Hepatocyte (in vitro differentiated cells): Measurements from ENCODE around the gene GPM6B. TPM values are rescaled to one million over a fixed set of nuclear protein-coding genes. Genes with fewer than 3 reads are reported as not detected.

Experiments
- DNase-seq: peaks from one replicate; pipeline ENCODE4 v3.0.0-alpha.2; 2016; ENCODE audit warnings: low spot score
- H2AFZ ChIP-seq: fragments of 200-600 bp; sonication (generic); 2 replicates; pipeline ENCODE4 v1.6.0; 2016; ENCODE audit warnings: antibody characterized with exemption, mild to moderate bottlenecking
- H3K27ac ChIP-seq: fragments of 200-600 bp; sonication (generic); 2 replicates; pipeline ENCODE4 v1.5.1; 2016; ENCODE audit warnings: mild to moderate bottlenecking
- H3K27me3 ChIP-seq: fragments of 200-600 bp; sonication (generic); 2 replicates; pipeline ENCODE4 v1.6.1; 2016
- H3K36me3 ChIP-seq: fragments of 200-600 bp; sonication (generic); replicated peaks from 2 replicates; pipeline ENCODE4 v1.5.1; 2016; ENCODE audit warnings: low read depth; ENCODE audit not compliant: insufficient read depth
- H3K4me1 ChIP-seq: fragments of 200-600 bp; sonication (generic); 2 replicates; pipeline ENCODE4 v1.5.1; 2016; ENCODE audit warnings: mild to moderate bottlenecking, moderate library complexity; ENCODE audit not compliant: insufficient read depth
- H3K4me2 ChIP-seq: fragments of 200-600 bp; sonication (generic); 2 replicates; pipeline ENCODE4 v1.6.0; 2016
- H3K4me3 ChIP-seq: fragments of 200-600 bp; sonication (generic); 2 replicates; pipeline ENCODE4 v1.5.1; 2016; ENCODE audit warnings: mild to moderate bottlenecking
- H3K79me2 ChIP-seq: fragments of 200-600 bp; sonication (generic); 2 replicates; pipeline ENCODE4 v1.6.0; 2017; ENCODE audit warnings: mild to moderate bottlenecking
- H3K9me2 ChIP-seq: fragments of 200-600 bp; sonication (generic); replicated peaks from 2 replicates; pipeline ENCODE4 v1.6.0; 2017; ENCODE audit warnings: mild to moderate bottlenecking; ENCODE audit not compliant: insufficient read depth
- H3K9me3 ChIP-seq: fragments of 200-600 bp; sonication (generic); 2 replicates; pipeline ENCODE4 v1.5.1; 2016; ENCODE audit warnings: low read depth, mild to moderate bottlenecking
- H4K20me1 ChIP-seq: fragments of 200-600 bp; sonication (generic); 2 replicates; pipeline ENCODE4 v1.6.0; 2016; ENCODE audit warnings: mild to moderate bottlenecking; ENCODE audit not compliant: insufficient read depth, poor library complexity, severe bottlenecking
- CTCF ChIP-seq: fragments of 200-600 bp; sonication (generic); IDR thresholded peaks from 2 replicates; pipeline ENCODE4 v1.5.1; 2016; ENCODE audit warnings: antibody characterized with exemption, mild to moderate bottlenecking; ENCODE audit not compliant: poor library complexity
- EZH2 ChIP-seq: fragments of 200-600 bp; sonication (generic); IDR thresholded peaks from 2 replicates; pipeline ENCODE4 v1.6.1; 2016; ENCODE audit warnings: antibody characterized with exemption, mild to moderate bottlenecking, borderline replicate concordance
- EZH2phosphoT487 ChIP-seq: fragments of 200-600 bp; sonication (generic); IDR thresholded peaks from one replicate; pipeline ENCODE4 v1.6.1; 2018; ENCODE audit warnings: antibody characterized with exemption, mild to moderate bottlenecking, low read depth, moderate library complexity; ENCODE audit not compliant: unreplicated experiment, severe bottlenecking
- WGBS: methylation state at CpG from one replicate; pipeline ENCODE4 v1.1.6; 2016; ENCODE audit warnings: low lambda C conversion rate; ENCODE audit errors: missing lambda C conversion rate; 5-methylcytosine and 5-hydroxymethylcytosine counted together
- polyA plus RNA-seq: library from polyadenylated mRNA; unstranded; fragments of >200 nt; fragmentation: Nextera tagmentation; extraction: Ambion mirVana; gene quantifications from 2 replicates; pipeline ENCODE4 v1.2.1, GENCODE V29; 2016
- total RNA-seq: library from RNA; depleted of rRNA; stranded (reverse); fragments of >200 nt; gene quantifications from 2 replicates; pipeline ENCODE4 v1.2.3, GENCODE V29; 2014

Gene GPM6B
- total and polyA plus RNA-seq, 2 experiments from 2014 or later = 6.8 to 9.0 TPM

DNA sequence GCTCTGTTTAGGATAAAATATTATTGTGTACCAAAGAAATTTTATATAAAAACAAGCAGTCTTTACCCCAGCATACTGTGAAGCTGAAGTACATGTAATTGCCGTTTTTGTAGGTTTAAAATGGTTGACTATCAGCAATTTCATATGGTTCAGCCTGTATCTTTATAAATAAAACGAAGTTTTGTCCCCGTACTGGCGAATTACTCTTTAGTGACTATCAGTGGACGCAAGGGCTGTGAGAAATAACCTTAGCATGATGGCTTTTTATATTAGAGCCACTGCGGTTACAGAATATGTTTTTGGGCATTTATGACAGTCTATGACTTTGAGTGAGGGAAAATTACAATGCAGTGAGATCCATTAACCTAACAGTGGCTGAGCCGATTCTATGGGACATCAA is 1.2 kb downstream of the GPM6B start:
- no peak for DNase-seq
- WGBS = 84% methylated on average over 7 of the region's 7 CpGs
- no peak overlapping the region for H3K4me2 ChIP-seq
- no peak overlapping the region for H2AFZ ChIP-seq
- no peaks in the 10 kb centered on the region for H3K36me3 ChIP-seq
- H3K9me3 ChIP-seq = no peaks in the 10 kb centered on the region
- no peaks in the 10 kb centered on the region for H3K27me3 ChIP-seq
- no peaks in the 10 kb centered on the region for H3K9me2 ChIP-seq
- H3K4me1 ChIP-seq = no peaks in the 10 kb centered on the region
- H3K4me3 ChIP-seq = no peak overlapping the region
- no peaks in the 10 kb centered on the region for H4K20me1 ChIP-seq
- TF ChIP-seq EZH2phosphoT487 (no peak), CTCF (no peak), EZH2 (no peak)
- H3K27ac ChIP-seq = no peak overlapping the region
- H3K79me2 ChIP-seq = no peaks in the 10 kb centered on the region

DNA sequence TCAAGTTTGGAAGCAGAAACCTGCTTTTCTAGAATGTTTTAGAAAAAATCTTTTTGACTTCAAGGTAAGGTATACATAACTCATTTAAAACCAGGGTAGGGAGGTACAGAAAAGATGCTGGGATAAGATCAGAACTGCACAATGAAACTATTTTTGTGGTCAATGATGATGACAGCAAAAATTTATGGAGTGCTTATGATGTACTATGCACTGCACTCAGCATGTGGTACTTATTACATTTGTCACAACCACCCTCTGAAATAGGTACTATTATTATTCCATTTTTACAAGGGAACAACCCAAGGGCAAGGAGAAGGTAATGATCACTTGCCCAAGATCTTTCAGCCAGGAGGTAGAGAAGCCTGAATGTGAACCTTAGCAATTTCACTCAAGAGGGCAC is 8.0 kb downstream of the GPM6B start:
- TF ChIP-seq EZH2 = no peak
- TF ChIP-seq EZH2phosphoT487 = no peak
- no peak for TF ChIP-seq CTCF
- no peaks in the 10 kb centered on the region for H3K79me2 ChIP-seq
- no peaks in the 10 kb centered on the region for H3K9me2 ChIP-seq
- H3K36me3 ChIP-seq = no peaks in the 10 kb centered on the region
- no peak overlapping the region for H3K27ac ChIP-seq
- H3K4me2 ChIP-seq = no peak overlapping the region
- H3K27me3 ChIP-seq = no peaks in the 10 kb centered on the region
- no peaks in the 10 kb centered on the region for H4K20me1 ChIP-seq
- no peak for DNase-seq
- H3K4me3 ChIP-seq = no peak overlapping the region
- H2AFZ ChIP-seq = no peak overlapping the region
- no peaks in the 10 kb centered on the region for H3K9me3 ChIP-seq
- H3K4me1 ChIP-seq = no peaks in the 10 kb centered on the region

DNA sequence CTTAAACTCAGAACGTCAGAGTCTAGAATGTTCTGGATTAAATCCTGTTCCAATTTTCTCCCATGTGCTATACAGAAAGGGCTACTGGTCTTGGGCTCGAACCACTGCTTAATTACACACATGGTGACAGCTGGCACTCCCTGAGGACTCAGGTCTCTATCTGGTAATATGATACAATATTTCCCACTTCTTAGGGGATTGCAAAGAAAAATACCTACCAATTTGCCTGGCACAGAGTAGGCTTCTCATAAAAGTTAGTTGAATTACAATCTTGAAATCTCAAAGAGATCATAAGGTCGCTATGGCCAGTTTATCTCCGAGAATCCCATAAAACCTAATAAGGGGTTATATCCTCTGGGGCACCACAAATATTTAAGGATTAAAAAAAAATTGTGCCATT is 8.6 kb downstream of the GPM6B start:
- Histone ChIP-seq H3K4me3 (no peak overlapping the region), H3K9me2 (no peaks in the 10 kb centered on the region), H3K36me3 (no peaks in the 10 kb centered on the region), H3K27ac (no peak overlapping the region), H3K4me2 (no peak overlapping the region), H3K9me3 (no peaks in the 10 kb centered on the region), H3K79me2 (no peaks in the 10 kb centered on the region), H2AFZ (no peak overlapping the region), H3K4me1 (no peaks in the 10 kb centered on the region), H3K27me3 (no peaks in the 10 kb centered on the region), H4K20me1 (no peaks in the 10 kb centered on the region)
- no peak for DNase-seq
- WGBS = 57% methylated on average over 4 of the region's 4 CpGs
- TF ChIP-seq EZH2 = no peak
- TF ChIP-seq EZH2phosphoT487 = no peak
- TF ChIP-seq CTCF = no peak

DNA sequence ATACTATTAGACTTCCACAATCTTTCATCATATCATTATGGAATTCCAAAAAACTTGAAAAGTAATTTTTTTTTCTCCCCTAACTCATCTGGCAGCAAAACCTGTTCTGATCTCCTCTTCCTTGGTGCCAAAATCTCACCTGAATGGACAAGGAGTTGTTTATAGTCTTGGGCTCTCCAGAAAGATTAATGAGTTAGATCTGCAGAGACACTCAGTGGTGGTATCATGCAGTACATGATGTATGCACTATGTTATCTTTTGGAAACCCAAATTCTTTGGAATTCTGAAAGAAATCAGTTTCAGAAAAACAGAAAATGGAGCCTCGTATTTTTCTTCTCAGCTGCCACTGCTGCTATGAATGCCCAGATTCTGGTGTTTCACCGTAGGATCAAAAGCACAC is 11.7 kb downstream of the GPM6B start:
- TF ChIP-seq EZH2phosphoT487 (no peak), CTCF (no peak)
- no peak for DNase-seq
- 78% methylated on average over 2 of the region's 2 CpGs for WGBS
- no peaks in the 10 kb centered on the region for H3K27me3 ChIP-seq
- no peaks in the 10 kb centered on the region for H3K4me1 ChIP-seq
- H3K9me3 ChIP-seq = no peaks in the 10 kb centered on the region
- H3K27ac ChIP-seq = no peak overlapping the region
- H3K79me2 ChIP-seq = no peaks in the 10 kb centered on the region
- H3K36me3 ChIP-seq = no peaks in the 10 kb centered on the region
- H2AFZ ChIP-seq = no peak overlapping the region
- no peaks in the 10 kb centered on the region for H4K20me1 ChIP-seq
- H3K4me2 ChIP-seq = no peak overlapping the region
- H3K4me3 ChIP-seq = no peak overlapping the region
- H3K9me2 ChIP-seq = no peaks in the 10 kb centered on the region
